Keratinocyte (primary cell): ENCODE results near the gene PLXDC2. TPM values are rescaled to one million over a fixed set of nuclear protein-coding genes. Genes with fewer than 3 reads are reported as not detected.
A peak's percentile ranks its signal among the peaks of the same experiment; 100 is the strongest.

Source experiments
- DNase-seq: peaks from one replicate; pipeline ENCODE4 v3.0.0-alpha.2; 2011; ENCODE audit warnings: low read depth, missing footprints, low spot score
- FAIRE-seq: peaks from 2 replicates; lab custom pipeline; 2011; peaks lifted over from hg19 to GRCh38; lab: Jason Lieb, UNC
- H2AFZ ChIP-seq: 2 replicates; pipeline ENCODE4 v1.6.0; 2012; ENCODE audit warnings: low read length, control low read depth, inconsistent platforms; ENCODE audit not compliant: control insufficient read depth
- H3K27ac ChIP-seq: 2 replicates; pipeline ENCODE4 v1.5.1; 2011; ENCODE audit warnings: low read length; ENCODE audit not compliant: control insufficient read depth, insufficient read depth
- H3K27me3 ChIP-seq: 3 replicates; pipeline ENCODE4 v1.6.0; 2011; ENCODE audit warnings: low read length; ENCODE audit not compliant: control insufficient read depth, insufficient read depth; ENCODE audit errors: extremely low read depth
- H3K36me3 ChIP-seq, 2 experiments: 2 replicates in 1 of 2; 3 replicates in 1 of 2; pipeline ENCODE4 v1.5.1; 2011; ENCODE audit warnings: low read length in 2 of 2, mild to moderate bottlenecking in 1 of 2; ENCODE audit not compliant: control insufficient read depth in 2 of 2, insufficient read depth in 2 of 2; ENCODE audit errors: extremely low read depth in 1 of 2
- H3K4me1 ChIP-seq: 3 replicates; pipeline ENCODE4 v1.5.1; 2011; ENCODE audit warnings: low read length; ENCODE audit not compliant: control insufficient read depth, insufficient read depth; ENCODE audit errors: extremely low read depth
- H3K4me2 ChIP-seq: 3 replicates; pipeline ENCODE4 v1.6.0; 2011; ENCODE audit warnings: low read depth, low read length; ENCODE audit not compliant: control insufficient read depth, insufficient read depth; ENCODE audit errors: extremely low read depth
- H3K4me3 ChIP-seq, 3 experiments: fragments of 200-600 bp in 1 of 3; sonication (generic) in 1 of 3; 2 replicates in 2 of 3; 3 replicates in 1 of 3; pipeline ENCODE4 v1.5.1; 2011 to 2016; ENCODE audit warnings: low read length in 3 of 3, mild to moderate bottlenecking in 3 of 3, control low read depth in 2 of 3, inconsistent platforms in 1 of 3, low read depth in 1 of 3, mixed read lengths in 1 of 3, mixed run types in 1 of 3, moderate library complexity in 1 of 3; ENCODE audit not compliant: control insufficient read depth in 2 of 3, insufficient read depth in 2 of 3; ENCODE audit errors: extremely low read depth in 1 of 3
- H3K79me2 ChIP-seq: 2 replicates; pipeline ENCODE4 v1.6.0; 2012; ENCODE audit warnings: low read length; ENCODE audit not compliant: control insufficient read depth, insufficient read depth
- H3K9ac ChIP-seq: 3 replicates; pipeline ENCODE4 v1.6.0; 2011; ENCODE audit warnings: low read length; ENCODE audit not compliant: control insufficient read depth, insufficient read depth; ENCODE audit errors: extremely low read depth
- H3K9me1 ChIP-seq: 3 replicates; pipeline ENCODE4 v1.6.0; 2011; ENCODE audit warnings: low read length; ENCODE audit not compliant: control insufficient read depth, insufficient read depth; ENCODE audit errors: extremely low read depth
- H3K9me3 ChIP-seq: 2 replicates; pipeline ENCODE4 v1.5.1; 2012; ENCODE audit warnings: low read depth, low read length; ENCODE audit not compliant: control insufficient read depth
- H4K20me1 ChIP-seq: 3 replicates; pipeline ENCODE4 v1.6.0; 2011; ENCODE audit warnings: low read length; ENCODE audit not compliant: control insufficient read depth, insufficient read depth; ENCODE audit errors: extremely low read depth
- CTCF ChIP-seq, 3 experiments: IDR thresholded peaks in 1 of 3; conservative IDR thresholded peaks in 1 of 3; optimal IDR thresholded peaks in 1 of 3; 2 replicates in 2 of 3; 3 replicates in 1 of 3; pipeline versions ENCODE3 to v1.5.1; 2011; ENCODE audit warnings: low read length in 3 of 3, mild to moderate bottlenecking in 3 of 3, moderate library complexity in 2 of 3, control low read depth in 1 of 3, inconsistent platforms in 1 of 3; ENCODE audit not compliant: insufficient read depth in 2 of 3; ENCODE audit errors: extremely low read depth in 1 of 3
- EZH2 ChIP-seq: IDR thresholded peaks from one replicate; pipeline ENCODE4 v1.6.1; 2012; ENCODE audit warnings: inconsistent platforms, mild to moderate bottlenecking, low read length, moderate library complexity
- dilution Hi-C: fragments of 300-500 bp; cut with MboI; formaldehyde crosslinking; loops from one replicate; pipeline ENCODE4 v1.7.0; 2020; ENCODE audit warnings: low sequenced_read_pairs; ENCODE audit not compliant: extremely low pct_ligation_motif_present
- polyA plus RNA-seq, 5 experiments: library from polyadenylated mRNA; depleted of rRNA in 3 of 5; stranded (reverse) in 3 of 5; stranded (forward) in 1 of 5; unstranded in 1 of 5; fragments of >200 nt; gene quantifications; 1 replicate in 1 of 5; 2 replicates in 3 of 5; 3 replicates in 1 of 5; pipeline versions ENCODE4 v1.2.1 to v1.2.3, GENCODE V29; 2011 to 2012; ENCODE audit warnings: missing spikeins in 2 of 5, low read depth in 1 of 5, low replicate concordance in 1 of 5

The PLXDC2 gene
- polyA plus RNA-seq, 1 donor (not counting 4 experiments of a cell fraction or from before 2014, with no cell fraction given), result 12.9 TPM

GRCh38 chr10:19819419-19820033 lies 3.3 kb downstream of the PLXDC2 start:
- Histone ChIP-seq H3K9ac (no peak overlapping the region), H2AFZ (no peak overlapping the region), H3K27me3 (no peaks in the 10 kb centered on the region), H3K4me2 (peak overlapping the region; percentile 48), H3K4me3 (no peak overlapping the region), H3K27ac (no peak overlapping the region), H3K4me1 (peaks cover 18% of the 10 kb centered on the region), H3K9me1 (no peaks in the 10 kb centered on the region), H3K79me2 (no peaks in the 10 kb centered on the region), H3K9me3 (no peaks in the 10 kb centered on the region), H3K36me3 (no peaks in the 10 kb centered on the region), H4K20me1 (no peaks in the 10 kb centered on the region)
- peak in 2 of 3 experiments; percentile 46 to 68 for TF ChIP-seq CTCF (optimal IDR thresholded peaks at IDR 0.05 in 1 of 3, IDR thresholded peaks at IDR 0.05 in 1 of 3, conservative IDR thresholded peaks at IDR 0.05 in 1 of 3; ENCODE audit: extremely low read depth in 1 of 3, insufficient read depth in 2 of 3, low read length in 3 of 3)
- TF ChIP-seq EZH2, result no peak
- FAIRE-seq (no peak), DNase-seq (no peak)
- dilution Hi-C loops, result no loop called here

- H3K9ac ChIP-seq, result no peak overlapping the region
- H2AFZ ChIP-seq, result no peak overlapping the region
- DNase-seq (no peak), FAIRE-seq (peak; percentile 36)
- peaks cover 6% of the 10 kb centered on the region for H3K4me1 ChIP-seq
- dilution Hi-C loops, result no loop called here
- no peaks in the 10 kb centered on the region for H3K9me3 ChIP-seq
- H3K4me3 ChIP-seq, result no peak overlapping the region
- H3K36me3 ChIP-seq, result no peaks in the 10 kb centered on the region
- H3K79me2 ChIP-seq, result no peaks in the 10 kb centered on the region
- no peaks in the 10 kb centered on the region for H4K20me1 ChIP-seq
- no peak overlapping the region for H3K4me2 ChIP-seq
- no peak for TF ChIP-seq CTCF (optimal IDR thresholded peaks at IDR 0.05 in 1 of 3, IDR thresholded peaks at IDR 0.05 in 1 of 3, conservative IDR thresholded peaks at IDR 0.05 in 1 of 3; ENCODE audit: extremely low read depth in 1 of 3, insufficient read depth in 2 of 3, low read length in 3 of 3)
- H3K27ac ChIP-seq, result no peak overlapping the region
- no peaks in the 10 kb centered on the region for H3K9me1 ChIP-seq
- no peaks in the 10 kb centered on the region for H3K27me3 ChIP-seq
Measured at GRCh38 chr10:19824381-19825342, 8.4 kb downstream of the PLXDC2 start.
